ENCODE measurements around the gene RREB1. TPM values are rescaled to one million over a fixed set of nuclear protein-coding genes. Genes with fewer than 3 reads are reported as not detected.

RREB1 gene
- total RNA-seq, 1 experiment from 2014 or later: 30.7 TPM

DNA sequence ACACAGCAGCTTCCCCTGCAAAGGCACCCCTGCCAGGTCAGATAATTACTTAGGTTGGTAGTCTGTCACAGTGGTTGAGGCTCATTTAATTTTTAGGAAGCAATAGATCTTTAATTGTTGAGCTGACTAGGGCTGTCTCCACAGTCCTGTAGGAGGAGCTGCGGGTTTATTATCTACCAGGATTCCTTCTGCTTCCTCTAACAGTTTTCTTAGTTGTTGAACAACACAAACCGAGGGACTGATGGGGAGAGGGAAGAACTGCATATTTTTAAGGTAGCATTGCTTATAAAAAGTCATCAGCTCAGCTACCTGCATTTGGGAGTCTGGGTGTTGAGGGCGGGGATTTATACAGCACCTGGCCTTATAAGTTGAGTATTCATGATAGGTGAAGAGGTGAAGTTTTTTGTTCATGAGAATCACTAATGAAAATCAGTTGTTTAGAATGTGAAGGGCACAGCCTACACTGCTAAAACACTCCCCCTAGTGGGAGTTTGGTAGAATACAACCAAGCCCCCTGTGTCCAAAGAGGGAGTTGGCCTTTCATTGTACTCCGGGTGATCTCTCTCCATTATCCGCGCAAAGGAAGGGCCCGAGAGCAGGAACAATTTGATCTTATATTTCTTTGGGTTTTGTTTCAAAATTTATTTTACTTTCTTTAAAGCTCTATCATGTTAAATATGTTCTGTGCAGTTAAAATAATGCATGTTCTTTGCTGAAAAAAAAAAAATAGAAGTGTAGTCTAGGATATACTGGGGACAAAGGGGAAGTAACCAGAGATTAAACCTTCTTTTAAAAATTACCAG, 135.6 kb downstream of the RREB1 start:
- no peaks in the 10 kb centered on the region for H3K27me3 ChIP-seq (ENCODE audit: control insufficient read depth, insufficient read depth, low read length)
- H3K36me3 ChIP-seq (ENCODE audit: control insufficient read depth, insufficient read depth, low read length): peaks cover 4% of the 10 kb centered on the region; the same call in 1 of the 2 replicates
- ATAC-seq (peak; percentile 80), DNase-seq (ENCODE audit: low read depth, low spot score) (peak; percentile 38)
- no peak for TF ChIP-seq TCF7L2 (IDR thresholded peaks at IDR 0.05; ENCODE audit: low read depth, low read length)
- peak; percentile 93 for TF ChIP-seq CTCF (IDR thresholded peaks at IDR 0.05)
- no peak for TF ChIP-seq SIN3A (IDR thresholded peaks at IDR 0.05; ENCODE audit: borderline replicate concordance, insufficient read depth, low read depth, low read length)
- TF ChIP-seq POLR2AphosphoS5 (IDR thresholded peaks at IDR 0.05; ENCODE audit: low read depth, low read length): no peak
- in situ Hi-C loops (cut with HindIII; ENCODE audit: low pct_unique_long_range_greater_than_20kb, low sequenced_read_pairs) (no loop called here), intact Hi-C loops (cut with micrococcal nuclease; ENCODE audit: unreplicated experiment) (loop anchor here (5.0 kb wide), 2 partner anchors 131 to 566 kb away; no protein-coding TSS in a partner anchor)
- BruUV-seq (replicated peaks): no TSS peak
- POLR2A ChIA-PET: interaction anchor here (0.7 kb wide), 1 partner anchor 452 kb away, joined by 10 read pairs; no protein-coding TSS in a partner anchor
- no peaks in the 10 kb centered on the region for H3K9me3 ChIP-seq (ENCODE audit: control insufficient read depth, insufficient read depth, low read depth, low read length)
- H3K4me1 ChIP-seq (ENCODE audit: control insufficient read depth, insufficient read depth, low read length): peaks cover 13% of the 10 kb centered on the region
- H3K27ac ChIP-seq (ENCODE audit: low read length): peak overlapping the region; percentile 7; the same call in 1 of the 2 replicates
- no peak overlapping the region for H3K4me3 ChIP-seq (ENCODE audit: low read depth in 2 of 2, low read length in 2 of 2)
- CTCF ChIA-PET: interaction anchor here (0.5 to 0.7 kb wide), 4 partner anchors 12 to 538 kb away, joined by 3 to 8 read pairs (median 5); no protein-coding TSS in a partner anchor

GRCh38 chr6:7245668-7246393, 138.1 kb downstream of the RREB1 start:
- no peak for DNase-seq (ENCODE audit: low read depth, low spot score)
- CTCF ChIA-PET: no interaction called here
- Histone ChIP-seq H3K9me3 (ENCODE audit: control insufficient read depth, insufficient read depth, low read depth, low read length) (no peaks in the 10 kb centered on the region), H3K4me1 (ENCODE audit: control insufficient read depth, insufficient read depth, low read length) (peaks cover 13% of the 10 kb centered on the region), H3K27ac (ENCODE audit: low read length) (no peak overlapping the region), H3K27me3 (ENCODE audit: control insufficient read depth, insufficient read depth, low read length) (no peaks in the 10 kb centered on the region), H3K4me3 (ENCODE audit: low read depth in 2 of 2, low read length in 2 of 2) (no peak overlapping the region), H3K36me3 (ENCODE audit: control insufficient read depth, insufficient read depth, low read length) (peaks cover 2% of the 10 kb centered on the region; the same call in 1 of the 2 replicates)
- in situ Hi-C loops (cut with HindIII; ENCODE audit: low pct_unique_long_range_greater_than_20kb, low sequenced_read_pairs): no loop called here
- BruUV-seq (replicated peaks): no TSS peak
- TF ChIP-seq CTCF (IDR thresholded peaks at IDR 0.05): no peak
- TF ChIP-seq, protein P1, sequence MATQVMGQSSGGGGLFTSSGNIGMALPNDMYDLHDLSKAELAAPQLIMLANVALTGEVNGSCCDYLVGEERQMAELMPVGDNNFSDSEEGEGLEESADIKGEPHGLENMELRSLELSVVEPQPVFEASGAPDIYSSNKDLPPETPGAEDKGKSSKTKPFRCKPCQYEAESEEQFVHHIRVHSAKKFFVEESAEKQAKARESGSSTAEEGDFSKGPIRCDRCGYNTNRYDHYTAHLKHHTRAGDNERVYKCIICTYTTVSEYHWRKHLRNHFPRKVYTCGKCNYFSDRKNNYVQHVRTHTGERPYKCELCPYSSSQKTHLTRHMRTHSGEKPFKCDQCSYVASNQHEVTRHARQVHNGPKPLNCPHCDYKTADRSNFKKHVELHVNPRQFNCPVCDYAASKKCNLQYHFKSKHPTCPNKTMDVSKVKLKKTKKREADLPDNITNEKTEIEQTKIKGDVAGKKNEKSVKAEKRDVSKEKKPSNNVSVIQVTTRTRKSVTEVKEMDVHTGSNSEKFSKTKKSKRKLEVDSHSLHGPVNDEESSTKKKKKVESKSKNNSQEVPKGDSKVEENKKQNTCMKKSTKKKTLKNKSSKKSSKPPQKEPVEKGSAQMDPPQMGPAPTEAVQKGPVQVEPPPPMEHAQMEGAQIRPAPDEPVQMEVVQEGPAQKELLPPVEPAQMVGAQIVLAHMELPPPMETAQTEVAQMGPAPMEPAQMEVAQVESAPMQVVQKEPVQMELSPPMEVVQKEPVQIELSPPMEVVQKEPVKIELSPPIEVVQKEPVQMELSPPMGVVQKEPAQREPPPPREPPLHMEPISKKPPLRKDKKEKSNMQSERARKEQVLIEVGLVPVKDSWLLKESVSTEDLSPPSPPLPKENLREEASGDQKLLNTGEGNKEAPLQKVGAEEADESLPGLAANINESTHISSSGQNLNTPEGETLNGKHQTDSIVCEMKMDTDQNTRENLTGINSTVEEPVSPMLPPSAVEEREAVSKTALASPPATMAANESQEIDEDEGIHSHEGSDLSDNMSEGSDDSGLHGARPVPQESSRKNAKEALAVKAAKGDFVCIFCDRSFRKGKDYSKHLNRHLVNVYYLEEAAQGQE (IDR thresholded peaks at IDR 0.05; ENCODE audit: insufficient read depth in 1 of 2, low read depth in 2 of 2, low read length in 1 of 2): no peak
- no peak for TF ChIP-seq TCF7L2 (IDR thresholded peaks at IDR 0.05; ENCODE audit: low read depth, low read length)
- TF ChIP-seq POLR2AphosphoS5 (IDR thresholded peaks at IDR 0.05; ENCODE audit: low read depth, low read length): no peak
- TF ChIP-seq SIN3A (IDR thresholded peaks at IDR 0.05; ENCODE audit: borderline replicate concordance, insufficient read depth, low read depth, low read length): no peak
- intact Hi-C loops (cut with micrococcal nuclease; ENCODE audit: unreplicated experiment): no loop called here
- POLR2A ChIA-PET: no interaction called here
- no peak for ATAC-seq
